Esophagus muscularis mucosa (tissue), 3 donors: ENCODE results near the gene ZNF469.

Experiments
- EP300 ChIP-seq: sonication (generic); formaldehyde crosslinking; IDR thresholded peaks from one replicate; pipeline ENCODE4 v1.6.1; 2017; ENCODE audit warnings: antibody characterized with exemption
- POLR2AphosphoS5 ChIP-seq, 2 donors: sonication (generic); formaldehyde crosslinking; IDR thresholded peaks; one replicate each; pipeline ENCODE4 v1.6.1; 2017; ENCODE audit warnings: antibody characterized with exemption in 2 of 2

GRCh38 chr16:88387941-88388627 is 5.3 kb downstream of the ZNF469 start:
- TF ChIP-seq POLR2AphosphoS5 (IDR thresholded peaks at IDR 0.05) (peak in 1 of 2 donors; percentile 39), EP300 (no peak)
